ENCODE data around the gene TEX19. TPM values are rescaled to one million over a fixed set of nuclear protein-coding genes. Genes with fewer than 3 reads are reported as not detected.
"Not testable (repeated sequence)": the region's sequence is repeated elsewhere in the genome, so short reads cannot be mapped to it uniquely, and the experiment has no call there.

Gene TEX19
- total and polyA plus RNA-seq, 8 donors, result not detected

DNA sequence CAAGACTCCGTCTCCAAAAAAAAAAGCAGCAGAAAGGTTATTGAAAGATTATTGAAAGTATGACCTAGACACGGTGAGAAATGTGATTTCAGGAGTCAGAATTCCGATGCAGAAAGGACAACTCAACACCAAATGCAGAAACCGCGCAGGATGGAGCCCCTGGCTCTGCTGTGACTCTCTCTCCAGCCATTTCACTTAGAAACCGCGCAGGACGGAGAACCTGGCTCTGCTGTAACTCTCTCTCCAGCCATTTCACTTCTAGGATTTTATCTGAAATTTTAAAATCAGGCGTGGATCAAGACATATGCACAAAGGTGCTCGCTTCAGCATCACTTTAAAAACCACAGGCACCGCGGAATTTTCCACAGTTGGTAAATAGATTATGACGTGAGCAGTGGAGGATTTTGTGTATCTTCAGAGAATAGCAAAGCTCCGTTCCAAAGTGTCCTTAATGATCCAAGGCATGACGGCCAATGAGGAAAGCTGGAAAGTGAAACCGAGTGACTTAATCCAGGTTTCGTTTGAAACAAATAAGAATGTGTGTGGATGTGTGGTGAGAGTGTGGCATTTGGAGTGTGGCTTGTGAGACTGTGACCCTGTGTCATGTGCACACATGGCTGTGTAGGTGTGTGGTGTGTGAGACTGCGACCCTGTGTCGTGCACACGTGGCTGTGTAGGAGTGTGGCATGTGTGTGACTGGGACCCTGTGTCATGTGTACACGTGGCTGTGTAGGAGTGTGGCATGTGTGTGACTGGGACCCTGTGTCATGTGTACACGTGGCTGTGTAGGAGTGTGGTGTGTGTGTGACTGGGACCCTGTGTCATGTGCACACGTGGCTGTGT is 22.0 kb downstream of the TEX19 start:
- WGBS, 2 donors, result 49 to 59% methylated on average over 23 of the region's 23 CpGs
- TF ChIP-seq, protein P1, sequence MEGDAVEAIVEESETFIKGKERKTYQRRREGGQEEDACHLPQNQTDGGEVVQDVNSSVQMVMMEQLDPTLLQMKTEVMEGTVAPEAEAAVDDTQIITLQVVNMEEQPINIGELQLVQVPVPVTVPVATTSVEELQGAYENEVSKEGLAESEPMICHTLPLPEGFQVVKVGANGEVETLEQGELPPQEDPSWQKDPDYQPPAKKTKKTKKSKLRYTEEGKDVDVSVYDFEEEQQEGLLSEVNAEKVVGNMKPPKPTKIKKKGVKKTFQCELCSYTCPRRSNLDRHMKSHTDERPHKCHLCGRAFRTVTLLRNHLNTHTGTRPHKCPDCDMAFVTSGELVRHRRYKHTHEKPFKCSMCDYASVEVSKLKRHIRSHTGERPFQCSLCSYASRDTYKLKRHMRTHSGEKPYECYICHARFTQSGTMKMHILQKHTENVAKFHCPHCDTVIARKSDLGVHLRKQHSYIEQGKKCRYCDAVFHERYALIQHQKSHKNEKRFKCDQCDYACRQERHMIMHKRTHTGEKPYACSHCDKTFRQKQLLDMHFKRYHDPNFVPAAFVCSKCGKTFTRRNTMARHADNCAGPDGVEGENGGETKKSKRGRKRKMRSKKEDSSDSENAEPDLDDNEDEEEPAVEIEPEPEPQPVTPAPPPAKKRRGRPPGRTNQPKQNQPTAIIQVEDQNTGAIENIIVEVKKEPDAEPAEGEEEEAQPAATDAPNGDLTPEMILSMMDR (IDR thresholded peaks at IDR 0.05), result no peak
- Histone ChIP-seq H3K4me3 (no peak overlapping the region), H3K4me1 (peaks cover 3 to 19% (median 15%) of the 10 kb centered on the region in 3 donors), H3K36me3 (no peaks in the 10 kb centered on the region), H3K27ac (no peak overlapping the region), H3K27me3 (peaks cover 0 to 12% (median 0%) of the 10 kb centered on the region in 4 donors), H3K9me3 (no peaks in the 10 kb centered on the region)
- DNase-seq, result no peak
- FAIRE-seq, result no peak
- intact Hi-C loops (cut with DNase I), result no loop called here
- no peak for ATAC-seq

DNA sequence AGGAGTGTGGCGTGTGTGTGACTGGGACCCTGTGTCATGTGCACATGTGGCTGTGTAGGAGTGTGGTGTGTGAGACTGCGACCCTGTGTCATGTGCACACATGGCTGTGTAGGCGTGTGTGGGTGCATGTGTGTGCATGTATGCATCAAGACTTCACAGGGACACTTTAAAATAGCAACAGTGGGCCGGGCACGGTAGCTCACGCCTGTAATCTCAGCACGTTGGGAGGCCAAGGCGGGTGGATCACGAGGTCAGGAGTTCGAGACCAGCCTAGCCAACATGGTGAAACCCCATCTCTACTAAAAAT is 22.6 kb downstream of the TEX19 start:
- intact Hi-C loops (cut with DNase I); H3K27ac ChIP-seq; ATAC-seq; FAIRE-seq; H3K36me3 ChIP-seq; H3K9me3 ChIP-seq; H3K4me3 ChIP-seq: not testable (repeated sequence)
- peak in 1 of 6 donors; percentile 19 for DNase-seq
- H3K27me3 ChIP-seq, result peaks cover 0 to 12% (median 0%) of the 10 kb centered on the region in 4 donors
- H3K4me1 ChIP-seq, result peaks cover 3 to 19% (median 15%) of the 10 kb centered on the region in 3 donors
- WGBS, 2 donors, result 66 to 74% methylated on average over 10 of the region's 10 CpGs

DNA sequence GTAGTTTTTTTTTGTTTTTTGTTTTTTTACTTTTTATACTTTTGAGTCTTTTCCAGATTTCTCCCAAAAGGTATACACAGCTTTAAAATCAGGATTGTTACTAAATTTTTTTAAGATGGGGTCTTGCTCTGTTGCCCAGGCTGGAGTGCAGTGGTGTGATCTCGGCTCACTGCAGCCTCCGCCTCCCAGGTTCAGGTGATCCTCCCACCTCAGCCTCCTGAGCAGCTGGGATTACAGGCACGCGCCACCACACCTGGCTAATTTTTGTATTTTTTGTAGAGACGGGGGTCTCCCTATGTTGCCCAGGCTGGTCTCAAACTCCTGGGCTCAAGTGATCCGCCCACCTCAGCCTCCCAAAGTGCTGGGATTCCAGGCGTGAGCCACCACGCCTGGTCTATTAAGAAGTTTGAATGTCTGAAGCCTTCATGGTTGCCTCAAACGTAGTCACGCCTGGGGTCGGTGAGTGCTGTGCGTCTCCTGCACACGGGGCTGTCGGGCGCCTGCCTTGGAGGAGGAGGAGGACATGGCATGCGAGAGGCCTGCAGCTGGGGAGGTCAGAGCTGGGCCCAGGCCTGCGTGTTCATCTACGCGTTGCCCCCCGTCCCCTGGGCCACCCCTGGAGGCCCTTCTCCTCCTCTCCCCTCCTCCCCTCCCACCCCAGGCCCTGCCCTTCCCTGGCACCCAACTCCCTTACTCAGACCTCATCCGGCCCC is 23.3 kb downstream of the TEX19 start:
- H3K4me3 ChIP-seq; intact Hi-C loops (cut with DNase I); FAIRE-seq; H3K27ac ChIP-seq; H3K9me3 ChIP-seq; ATAC-seq; H3K36me3 ChIP-seq: not testable (repeated sequence)
- peak in 1 of 6 donors; percentile 5 for DNase-seq
- Histone ChIP-seq H3K4me1 (peaks cover 3 to 19% (median 15%) of the 10 kb centered on the region in 3 donors), H3K27me3 (peaks cover 0 to 12% (median 0%) of the 10 kb centered on the region in 4 donors)
- WGBS, 2 donors, result 84 to 85% methylated on average over 21 of the region's 21 CpGs

DNA sequence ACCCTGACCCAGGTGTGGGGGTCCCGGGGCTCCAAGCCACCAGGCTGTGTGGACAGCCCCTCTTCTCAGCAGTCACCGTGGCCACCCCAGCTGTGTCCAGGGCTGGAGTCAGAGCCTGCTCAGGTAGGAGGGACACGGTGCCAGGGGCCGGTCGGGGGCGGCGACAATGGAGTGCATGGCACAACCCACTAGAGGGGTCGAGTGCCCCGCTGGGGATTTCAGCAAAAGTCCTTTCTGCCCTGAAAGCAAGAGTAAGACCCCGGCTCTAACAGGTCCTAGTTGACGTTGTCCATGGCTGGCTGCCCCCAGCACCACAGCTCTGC is 23.8 kb downstream of the TEX19 start:
- Histone ChIP-seq H3K4me3 (no peak overlapping the region), H3K9me3 (no peaks in the 10 kb centered on the region), H3K27ac (no peak overlapping the region), H3K36me3 (no peaks in the 10 kb centered on the region), H3K4me1 (peaks cover 3 to 19% (median 15%) of the 10 kb centered on the region in 3 donors), H3K27me3 (peaks cover 0 to 10% (median 0%) of the 10 kb centered on the region in 4 donors)
- no peak for ATAC-seq
- no peak for FAIRE-seq
- intact Hi-C loops (cut with DNase I), result no loop called here
- 70 to 82% methylated on average over 11 of the region's 11 CpGs for WGBS, 2 donors
- DNase-seq, result peak in 1 of 6 donors; percentile 84
- TF ChIP-seq, protein P1 (IDR thresholded peaks at IDR 0.05), result no peak

DNA sequence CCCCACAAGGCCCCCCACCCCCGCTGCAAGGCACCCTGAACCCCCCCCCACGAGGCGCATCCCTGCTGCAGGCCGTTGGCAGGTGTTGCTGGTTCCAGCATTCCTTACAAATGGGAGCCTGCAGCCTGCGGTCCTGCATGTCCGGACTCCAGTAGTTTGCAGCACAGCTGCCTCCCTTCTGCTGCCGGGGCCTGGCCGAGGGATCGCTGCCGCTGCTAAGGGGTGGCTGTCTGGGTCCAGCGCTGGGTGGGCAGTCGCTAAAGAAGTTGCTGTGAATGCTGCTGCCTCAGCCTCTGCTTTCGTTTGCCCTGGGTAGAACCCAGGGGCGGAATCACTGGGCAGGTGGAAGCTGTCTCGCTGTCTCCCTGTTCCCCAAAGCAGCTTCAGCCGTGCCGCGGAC is 24.4 kb downstream of the TEX19 start:
- Histone ChIP-seq H3K36me3 (no peaks in the 10 kb centered on the region), H3K27me3 (peaks cover 0 to 5% (median 0%) of the 10 kb centered on the region in 4 donors), H3K4me1 (peaks cover 3 to 23% (median 15%) of the 10 kb centered on the region in 3 donors), H3K4me3 (no peak overlapping the region), H3K9me3 (no peaks in the 10 kb centered on the region), H3K27ac (peak overlapping the region in 1 of 4 donors; percentile 62)
- ATAC-seq (no peak), DNase-seq (peak in 1 of 6 donors; percentile 62), FAIRE-seq (no peak)
- TF ChIP-seq, protein P1 (IDR thresholded peaks at IDR 0.05), result no peak
- intact Hi-C loops (cut with DNase I), result no loop called here
- 59 to 62% methylated on average over 18 of the region's 18 CpGs for WGBS, 2 donors

Measured in pancreas (tissue), 10 donors.